Mucosa of descending colon (tissue), 3 donors: ENCODE measurements around the gene DNAAF1. TPM values are rescaled to one million over a fixed set of nuclear protein-coding genes. Genes with fewer than 3 reads are reported as not detected.

Source experiments
- ATAC-seq: fragments of 200-7000 bp; cut with Tn5 transposase; one replicate; pipeline ENCODE4 v1.9.1; 2020; ENCODE audit warnings: mild to moderate bottlenecking, moderate library complexity
- DNase-seq, 3 donors: peaks; one replicate each; pipeline ENCODE4 v3.0.0-alpha.2; 2020
- H3K36me3 ChIP-seq: fragments of 200-600 bp; one replicate; pipeline ENCODE4 v1.8.0; 2021; ENCODE audit warnings: low read depth, mild to moderate bottlenecking
- H3K4me1 ChIP-seq: fragments of 200-600 bp; one replicate; pipeline ENCODE4 v1.8.0; 2021; ENCODE audit warnings: low read depth, mild to moderate bottlenecking
- H3K4me3 ChIP-seq: fragments of 200-600 bp; one replicate; pipeline ENCODE4 v1.8.0; 2021; ENCODE audit warnings: mild to moderate bottlenecking
- H3K9me3 ChIP-seq: fragments of 200-600 bp; one replicate; pipeline ENCODE4 v1.8.0; 2021; ENCODE audit warnings: mild to moderate bottlenecking
- intact Hi-C, 2 donors: fragments of 100-400 bp; cut with DNase I in 1 of 2; cut with micrococcal nuclease in 1 of 2; formaldehyde crosslinking; loops; one replicate each; pipeline versions ENCODE4 v1.11.0 to v1.11.1; 2022; cut with DNase I, micrococcal nuclease
- total RNA-seq, 3 donors: library from RNA; stranded (reverse); fragmentation: NEBNext Ultra II Directional in 2 of 3; extraction: Animal tissue kit (Norgen Biotek cat#: 25700) in 2 of 3; gene quantifications; one replicate each; pipeline versions ENCODE4 v1.2.1 to v1.2.4, GENCODE V29; 2021 to 2023
- TF ChIP-seq, protein P1 (sequence below): fragments of 200-600 bp; IDR thresholded peaks from one replicate; pipeline ENCODE4 v1.8.0; 2022; ENCODE audit warnings: antibody characterized with exemption, mild to moderate bottlenecking
- donor health status: DM: no; HTN: no; CAD: no; lungs with moderate emphysema.
- donor health status: DM: no; HTN: no; CAD: no.
- donor health status: DM: no; HTN: yes; CAD: no.

DNAAF1 gene
- total RNA-seq, 3 donors from 2014 or later: 0.95 TPM; not detected in 2

DNA sequence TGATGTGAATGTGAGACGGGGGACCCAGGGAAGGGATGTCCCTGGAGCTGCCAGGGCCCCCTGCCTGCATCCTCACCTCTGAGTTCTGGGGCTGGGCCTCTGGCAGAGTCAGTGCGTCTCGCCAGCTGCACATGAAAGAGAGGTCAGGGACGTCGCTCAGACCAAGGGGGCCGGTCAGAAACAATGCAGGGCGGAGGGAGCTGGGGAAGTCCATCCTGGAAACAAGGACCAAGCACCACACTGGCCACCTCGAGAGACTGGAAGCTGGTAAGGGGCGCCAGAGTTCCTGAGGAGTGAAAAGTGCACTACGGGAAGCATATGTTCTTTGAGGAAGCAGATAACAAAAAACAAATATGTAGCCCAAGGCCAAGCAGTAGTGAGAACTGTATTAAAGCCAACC is 39.7 kb downstream of the DNAAF1 start:
- intact Hi-C loops: loop anchor here in 1 of 2 donors (5.0 kb wide), 1 partner anchor 102 kb away; no protein-coding TSS in a partner anchor
- Histone ChIP-seq H3K4me1 (peaks cover 9% of the 10 kb centered on the region), H3K9me3 (no peaks in the 10 kb centered on the region), H3K4me3 (no peak overlapping the region), H3K36me3 (no peaks in the 10 kb centered on the region)
- ATAC-seq (no peak), DNase-seq (no peak)
- TF ChIP-seq, protein P1, sequence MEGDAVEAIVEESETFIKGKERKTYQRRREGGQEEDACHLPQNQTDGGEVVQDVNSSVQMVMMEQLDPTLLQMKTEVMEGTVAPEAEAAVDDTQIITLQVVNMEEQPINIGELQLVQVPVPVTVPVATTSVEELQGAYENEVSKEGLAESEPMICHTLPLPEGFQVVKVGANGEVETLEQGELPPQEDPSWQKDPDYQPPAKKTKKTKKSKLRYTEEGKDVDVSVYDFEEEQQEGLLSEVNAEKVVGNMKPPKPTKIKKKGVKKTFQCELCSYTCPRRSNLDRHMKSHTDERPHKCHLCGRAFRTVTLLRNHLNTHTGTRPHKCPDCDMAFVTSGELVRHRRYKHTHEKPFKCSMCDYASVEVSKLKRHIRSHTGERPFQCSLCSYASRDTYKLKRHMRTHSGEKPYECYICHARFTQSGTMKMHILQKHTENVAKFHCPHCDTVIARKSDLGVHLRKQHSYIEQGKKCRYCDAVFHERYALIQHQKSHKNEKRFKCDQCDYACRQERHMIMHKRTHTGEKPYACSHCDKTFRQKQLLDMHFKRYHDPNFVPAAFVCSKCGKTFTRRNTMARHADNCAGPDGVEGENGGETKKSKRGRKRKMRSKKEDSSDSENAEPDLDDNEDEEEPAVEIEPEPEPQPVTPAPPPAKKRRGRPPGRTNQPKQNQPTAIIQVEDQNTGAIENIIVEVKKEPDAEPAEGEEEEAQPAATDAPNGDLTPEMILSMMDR: no peak

DNA sequence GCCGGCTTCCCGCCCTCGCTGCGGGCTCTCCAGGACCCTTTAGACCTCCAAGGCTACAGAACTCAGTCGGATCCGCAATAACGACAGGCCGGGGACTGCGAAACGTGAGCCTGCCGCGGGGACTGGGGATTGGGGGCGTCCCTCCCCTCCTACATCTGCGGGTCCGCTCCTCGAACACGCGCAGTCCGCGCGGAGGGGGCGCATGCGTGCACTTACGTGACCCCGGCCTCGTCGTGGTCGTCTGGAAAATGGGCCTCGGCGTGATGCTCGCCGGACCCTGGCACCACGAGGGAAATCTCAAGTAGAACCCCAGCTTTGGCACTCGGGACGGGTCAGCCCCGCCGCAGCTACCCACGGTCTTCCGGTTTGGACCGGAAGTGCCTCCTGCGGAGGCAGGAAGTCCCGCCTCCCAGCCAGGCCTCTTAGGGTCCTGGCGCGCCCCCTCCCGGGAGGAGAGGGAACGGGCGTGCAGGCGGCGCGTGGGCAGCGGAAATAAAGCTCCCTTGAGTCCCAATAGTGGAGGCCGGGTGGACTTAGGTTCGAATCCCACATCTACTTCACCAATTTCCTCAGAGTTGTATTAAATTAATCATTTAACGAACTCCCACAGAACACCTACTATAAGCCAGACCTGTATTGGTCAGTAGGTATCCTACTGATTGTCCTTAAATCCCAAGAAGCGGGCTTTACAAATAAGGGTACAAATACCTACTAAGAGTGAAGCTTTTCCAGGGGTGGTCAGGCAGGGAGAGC is 41.8 kb downstream of the DNAAF1 start, which contains the start of gene TAF1C:
TSS of gene TAF1C (minus strand) at position 373 of the 753 bp plus-strand sequence. CDS start 2,069 bp downstream, outside the sequence.
- peak; percentile 94 to 97 (median 95) for DNase-seq
- TF ChIP-seq, protein P1: peak; percentile 97
- Histone ChIP-seq H3K36me3 (no peaks in the 10 kb centered on the region), H3K4me3 (peak within 1 kb of the TSS; percentile 87), H3K9me3 (no peaks in the 10 kb centered on the region), H3K4me1 (peaks cover 9% of the 10 kb centered on the region)
- intact Hi-C loops: loop anchor here in 1 of 2 donors (5.0 kb wide), 1 partner anchor 105 kb away; no protein-coding TSS in a partner anchor
- ATAC-seq: peak; percentile 100

DNA sequence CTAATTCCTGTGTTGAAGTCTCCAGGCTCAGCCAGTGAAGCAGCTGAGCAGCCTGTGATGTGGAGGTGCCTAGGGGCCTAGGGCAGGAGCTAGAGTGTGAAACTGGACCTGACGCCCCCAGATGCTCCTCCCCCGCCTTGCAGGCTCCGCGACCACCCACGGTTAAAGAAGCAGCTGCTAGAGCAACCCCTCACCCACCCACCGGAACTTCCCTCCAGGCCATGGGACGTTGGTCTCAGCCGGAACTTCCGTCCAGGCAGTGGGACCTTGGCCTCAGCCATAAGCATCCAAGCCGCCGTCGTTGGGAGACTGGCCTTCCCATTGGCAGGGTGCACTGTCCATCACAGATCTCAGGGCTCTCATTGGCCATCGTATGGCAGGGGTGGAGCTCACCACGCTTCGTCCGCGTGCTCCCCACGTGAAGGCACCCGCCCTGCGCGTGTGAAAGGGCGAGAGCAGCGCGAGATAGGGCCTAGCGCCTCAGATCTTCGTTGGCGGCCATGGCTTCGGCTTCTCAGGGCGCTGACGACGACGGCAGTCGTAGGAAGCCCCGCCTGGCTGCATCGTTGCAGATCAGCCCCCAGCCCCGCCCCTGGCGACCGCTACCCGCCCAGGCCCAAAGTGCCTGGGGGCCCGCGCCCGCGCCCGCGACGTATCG is 45.8 kb downstream of the DNAAF1 start, which contains the start of gene ADAD2:
TSS of gene ADAD2 (plus strand) at position 427 of the 658 bp plus-strand sequence. CDS start at position 501, 74 bp downstream.
- TF ChIP-seq, protein P1: no peak
- H3K36me3 ChIP-seq: no peaks in the 10 kb centered on the region
- intact Hi-C loops: no loop called here
- ATAC-seq (no peak), DNase-seq (no peak)
- peaks cover 4% of the 10 kb centered on the region for H3K4me1 ChIP-seq
- no peak within 1 kb of the TSS for H3K4me3 ChIP-seq
- no peaks in the 10 kb centered on the region for H3K9me3 ChIP-seq

DNA sequence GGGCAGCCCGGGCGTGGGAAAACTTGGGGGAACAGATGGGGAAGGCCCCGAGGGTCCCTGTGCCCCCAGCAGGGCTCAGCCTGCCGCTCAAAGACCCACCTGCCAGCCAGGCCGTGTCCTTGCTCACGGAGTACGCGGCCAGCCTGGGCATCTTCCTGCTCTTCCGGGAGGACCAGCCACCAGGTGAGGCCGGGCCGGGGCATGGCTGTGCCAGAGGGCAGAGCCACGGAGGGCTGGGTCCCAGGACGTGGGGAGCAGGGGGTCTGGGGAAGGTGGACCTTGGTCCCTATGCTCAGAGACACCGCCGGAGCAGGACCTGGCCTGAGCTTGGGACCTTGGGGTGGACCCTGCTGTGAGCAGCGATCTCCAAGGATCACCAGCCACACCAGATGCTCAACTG is 46.4 kb downstream of the DNAAF1 start:
- H3K9me3 ChIP-seq: no peaks in the 10 kb centered on the region
- DNase-seq: no peak
- TF ChIP-seq, protein P1: no peak
- intact Hi-C loops: no loop called here
- H3K4me3 ChIP-seq: no peak overlapping the region
- no peaks in the 10 kb centered on the region for H3K4me1 ChIP-seq
- no peak for ATAC-seq
- no peaks in the 10 kb centered on the region for H3K36me3 ChIP-seq

DNA sequence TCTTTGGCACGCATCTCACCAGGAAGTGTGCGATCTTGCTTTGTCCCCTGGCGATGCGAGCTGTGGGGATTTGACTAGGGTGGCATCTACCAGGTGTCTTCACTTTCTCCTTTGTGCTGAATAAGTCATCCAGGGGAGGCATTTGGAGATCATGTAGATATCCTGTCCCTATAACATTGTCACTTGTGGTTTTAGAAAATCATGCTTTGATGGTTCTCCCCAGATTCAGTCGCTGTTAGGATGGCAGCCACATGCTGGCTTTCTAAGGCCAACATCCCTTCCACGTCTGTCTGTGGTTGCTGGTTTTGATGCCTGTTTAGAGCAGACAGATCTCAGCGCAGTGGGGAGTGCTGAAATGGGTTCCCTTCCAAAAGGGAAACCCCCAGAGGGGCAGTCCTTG is 48.4 kb downstream of the DNAAF1 start:
- Histone ChIP-seq H3K36me3 (no peaks in the 10 kb centered on the region), H3K4me1 (no peaks in the 10 kb centered on the region), H3K9me3 (no peaks in the 10 kb centered on the region), H3K4me3 (no peak overlapping the region)
- TF ChIP-seq, protein P1: no peak
- DNase-seq (no peak), ATAC-seq (no peak)
- intact Hi-C loops: no loop called here
